ENCODE data around the gene TTLL11.

The TTLL11 gene

GRCh38 chr9:122059214-122059954 lies 33.7 kb downstream of the TTLL11 start:
- no peak for DNase-seq (ENCODE audit: low spot score)
- TF ChIP-seq CTCF (IDR thresholded peaks at IDR 0.05; ENCODE audit: extremely low read depth, missing control alignments) = no peak

GRCh38 chr9:122058709-122059108 lies 34.4 kb downstream of the TTLL11 start:
- no peak for DNase-seq (ENCODE audit: low spot score)
- TF ChIP-seq CTCF (IDR thresholded peaks at IDR 0.05; ENCODE audit: extremely low read depth, missing control alignments) = no peak

GRCh38 chr9:122058051-122058450 lies 35.1 kb downstream of the TTLL11 start:
- no peak for DNase-seq (ENCODE audit: low spot score)
- TF ChIP-seq CTCF (IDR thresholded peaks at IDR 0.05; ENCODE audit: extremely low read depth, missing control alignments) = no peak

GRCh38 chr9:122057211-122057610 lies 35.9 kb downstream of the TTLL11 start:
- no peak for TF ChIP-seq CTCF (IDR thresholded peaks at IDR 0.05; ENCODE audit: extremely low read depth, missing control alignments)
- DNase-seq (ENCODE audit: low spot score) = no peak

- DNase-seq (ENCODE audit: low spot score) = no peak
- no peak for TF ChIP-seq CTCF (IDR thresholded peaks at IDR 0.05; ENCODE audit: extremely low read depth, missing control alignments)
These were observed 36.6 kb downstream of the TTLL11 start for GRCh38 chr9:122056484-122056883.

- no peak for DNase-seq (ENCODE audit: low spot score)
- no peak for TF ChIP-seq CTCF (IDR thresholded peaks at IDR 0.05; ENCODE audit: extremely low read depth, missing control alignments)
These were observed 37.4 kb downstream of the TTLL11 start for GRCh38 chr9:122055701-122056100.

- no peak for DNase-seq (ENCODE audit: low spot score)
- TF ChIP-seq CTCF (IDR thresholded peaks at IDR 0.05; ENCODE audit: extremely low read depth, missing control alignments) = no peak
These were observed 39.3 kb downstream of the TTLL11 start for GRCh38 chr9:122053567-122054350.
